ENCODE results near the gene SDK1.
"Not testable (repeated sequence)": the region's sequence is repeated elsewhere in the genome, so short reads cannot be mapped to it uniquely, and the experiment has no call there.

The SDK1 gene

GRCh38 chr7:3691478-3692158 lies 390.6 kb downstream of the SDK1 start:
- DNase-seq: no peak

- DNase-seq: no peak
Measured at GRCh38 chr7:3695602-3696001, 394.6 kb downstream of the SDK1 start.

- no peak for DNase-seq
Measured at GRCh38 chr7:3696113-3696512, 395.1 kb downstream of the SDK1 start.

- no peak for DNase-seq
Measured at GRCh38 chr7:3697472-3697871, 396.4 kb downstream of the SDK1 start.

GRCh38 chr7:3705258-3705657 lies 404.2 kb downstream of the SDK1 start:
- DNase-seq: no peak

DNA sequence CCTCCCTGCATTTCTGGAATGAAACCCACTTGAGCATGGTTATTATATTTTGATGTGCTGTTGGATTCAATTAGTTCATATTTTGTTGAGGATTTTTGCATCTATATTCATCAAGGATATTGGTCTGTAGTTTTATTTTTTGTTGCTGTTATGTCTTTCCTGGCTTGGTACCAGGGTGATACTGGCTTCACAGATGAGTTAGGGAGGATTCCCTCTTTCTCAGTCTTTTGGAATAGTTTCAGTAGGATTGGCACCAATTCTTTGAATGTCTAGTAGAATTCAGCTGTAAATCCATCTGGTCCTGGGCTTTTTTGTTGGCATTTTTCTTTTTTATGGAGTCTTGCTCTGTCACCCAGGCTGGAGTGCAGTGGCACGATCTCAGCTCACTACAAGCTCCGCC lies 405.0 kb downstream of the SDK1 start:
- not testable (repeated sequence) for DNase-seq

DNA sequence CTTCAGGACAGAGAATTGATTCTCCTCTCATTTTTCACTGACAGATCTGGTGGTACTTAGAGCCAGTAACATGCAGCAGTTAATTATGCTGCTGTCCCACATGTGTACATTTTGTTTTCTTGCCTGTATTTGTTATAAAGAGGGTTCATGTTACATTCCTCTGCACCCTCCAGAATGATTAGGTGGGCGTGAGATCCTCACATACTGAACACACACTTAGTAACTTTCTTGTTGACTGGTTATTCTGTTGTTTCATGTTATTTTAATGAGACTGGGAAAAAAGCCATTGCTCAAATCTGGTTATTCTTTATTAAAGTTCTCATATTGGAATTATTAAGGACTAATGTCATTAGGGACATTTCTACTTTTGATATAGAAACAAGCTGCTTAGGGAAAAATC lies 409.1 kb downstream of the SDK1 start:
- no peak for DNase-seq

DNA sequence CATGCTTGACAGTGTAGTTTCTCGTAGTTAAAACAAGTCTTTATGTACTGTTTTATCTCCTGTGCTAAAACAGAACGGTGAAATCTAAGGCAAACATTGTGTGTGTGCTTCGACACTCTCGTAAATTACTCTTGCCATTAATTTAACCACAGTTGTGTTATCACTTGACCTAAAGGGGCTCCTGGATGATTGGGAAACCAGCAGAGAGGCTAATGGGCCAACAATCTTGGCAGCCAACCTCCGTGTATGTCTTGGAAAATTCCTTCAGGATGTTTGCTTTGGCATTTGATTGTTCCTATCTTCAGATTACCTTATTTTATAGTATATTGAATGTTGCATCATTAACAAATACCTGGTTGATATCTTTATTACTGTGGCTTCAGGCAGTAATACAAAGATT lies 409.5 kb downstream of the SDK1 start:
- DNase-seq: no peak

- no peak for DNase-seq
Measured at GRCh38 chr7:3712841-3713240, 411.8 kb downstream of the SDK1 start.

DNA sequence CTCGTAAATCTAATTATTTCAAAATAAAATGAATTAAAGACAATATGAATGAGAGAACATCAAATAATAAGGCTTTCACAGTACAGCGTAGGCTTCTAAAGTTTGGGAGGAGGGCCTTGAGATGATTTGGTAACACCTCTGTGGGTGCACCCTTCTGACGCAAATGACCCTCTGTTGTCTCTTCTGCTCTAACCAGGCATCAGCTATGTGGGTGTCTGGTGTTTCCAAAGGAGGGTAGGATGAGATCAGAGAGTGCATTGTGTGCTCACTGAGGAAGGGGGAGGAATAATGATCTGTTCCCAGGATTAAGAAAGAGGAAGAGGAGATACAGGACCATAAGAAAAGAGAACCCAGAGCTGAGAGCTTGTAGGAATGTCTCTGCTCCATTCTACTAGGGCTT lies 420.4 kb downstream of the SDK1 start:
- DNase-seq: no peak

DNA sequence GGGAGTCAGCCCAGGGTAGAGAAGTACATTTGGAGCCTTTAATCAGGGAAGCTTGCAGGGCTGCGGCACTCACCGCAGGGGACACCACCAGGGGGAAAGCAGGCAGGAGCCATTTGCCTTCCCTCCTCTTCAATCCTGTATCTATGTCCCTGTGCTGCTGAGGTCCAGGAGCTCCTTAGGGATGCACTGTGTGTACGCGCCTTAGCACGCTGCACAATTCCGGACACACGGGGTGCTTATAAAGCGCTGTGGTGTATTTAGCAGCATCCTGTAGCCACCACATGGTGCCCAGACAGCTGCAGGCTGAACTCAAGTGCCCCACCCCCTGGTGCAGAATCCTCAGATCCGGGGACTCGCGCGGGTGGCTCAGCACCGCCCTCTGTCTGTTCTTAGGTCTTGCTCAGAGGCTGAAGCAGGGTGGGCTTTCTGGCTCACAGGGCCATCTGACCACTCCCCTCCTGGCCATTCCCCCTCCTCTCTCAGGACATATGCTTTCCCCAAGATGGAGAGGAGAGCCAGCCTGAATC lies 421.4 kb downstream of the SDK1 start:
- DNase-seq: peak; percentile 26

DNA sequence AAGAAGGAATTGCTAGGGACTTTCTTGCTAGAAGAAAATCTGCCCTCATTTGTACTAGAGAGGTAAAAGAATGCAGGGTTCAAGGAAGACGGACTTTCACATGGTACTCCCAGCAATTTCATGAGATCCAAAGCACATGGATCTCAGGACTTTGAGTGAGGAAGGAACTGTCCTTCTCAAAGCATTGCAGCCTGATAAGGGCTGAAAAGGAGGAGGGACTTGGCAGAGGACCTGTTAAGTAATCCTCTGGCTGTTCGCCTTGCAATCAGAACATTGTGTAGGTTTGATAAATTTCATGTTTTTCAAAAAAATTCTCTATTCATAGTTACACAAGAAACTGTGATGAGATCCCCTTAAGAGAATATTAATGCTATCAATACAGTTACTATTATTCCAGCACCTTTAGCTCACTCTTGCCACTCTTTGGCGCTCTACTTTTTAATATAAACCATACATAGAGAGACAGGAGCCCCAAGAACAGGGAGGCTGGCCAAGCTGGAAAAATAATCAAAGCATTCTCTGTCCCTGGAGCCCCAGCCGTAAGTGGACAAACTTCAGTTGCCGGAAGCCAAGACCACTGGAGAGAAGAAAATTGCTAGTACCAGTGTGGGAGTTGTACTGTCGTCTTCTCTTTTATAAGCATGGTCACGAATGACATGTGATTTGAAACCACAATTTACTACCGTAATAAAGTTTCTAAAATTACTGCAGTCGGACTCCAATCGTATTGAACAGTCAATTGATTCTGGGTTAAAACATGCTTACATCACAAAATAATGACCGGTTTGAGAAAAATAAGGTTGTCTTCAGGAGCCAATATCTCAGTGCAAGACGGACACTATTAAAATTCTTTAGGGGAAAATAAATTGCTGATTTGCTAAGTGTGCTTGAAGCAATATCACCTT lies 424.4 kb downstream of the SDK1 start:
- DNase-seq: no peak

- no peak for DNase-seq
Measured at GRCh38 chr7:3730276-3730675, 429.2 kb downstream of the SDK1 start.

- no peak for DNase-seq
Measured at GRCh38 chr7:3732395-3733005, 431.4 kb downstream of the SDK1 start.

GRCh38 chr7:3733541-3734140 lies 432.6 kb downstream of the SDK1 start:
- no peak for DNase-seq

DNA sequence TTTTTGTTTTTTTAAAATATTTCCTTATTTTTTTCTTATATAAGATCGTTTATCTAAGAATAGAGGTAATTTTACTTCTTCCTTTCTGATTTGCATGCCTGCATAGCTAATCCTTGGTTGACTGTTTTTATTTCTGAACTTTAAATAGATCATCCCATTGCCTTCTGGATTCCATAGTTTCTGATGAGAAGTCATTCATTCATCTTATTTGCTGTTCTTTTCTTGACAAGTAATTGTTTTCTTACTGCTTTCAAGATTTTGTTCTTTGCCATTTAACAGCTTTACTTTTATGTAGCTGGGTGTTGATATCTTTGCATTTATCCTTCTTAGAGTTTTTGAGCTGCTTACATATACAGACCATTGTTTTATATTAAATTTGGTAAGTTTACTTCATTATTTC lies 437.9 kb downstream of the SDK1 start:
- no peak for DNase-seq

GRCh38 chr7:3739983-3740382 lies 438.9 kb downstream of the SDK1 start:
- DNase-seq: no peak

GRCh38 chr7:3747467-3747866 lies 446.4 kb downstream of the SDK1 start:
- no peak for DNase-seq

DNA sequence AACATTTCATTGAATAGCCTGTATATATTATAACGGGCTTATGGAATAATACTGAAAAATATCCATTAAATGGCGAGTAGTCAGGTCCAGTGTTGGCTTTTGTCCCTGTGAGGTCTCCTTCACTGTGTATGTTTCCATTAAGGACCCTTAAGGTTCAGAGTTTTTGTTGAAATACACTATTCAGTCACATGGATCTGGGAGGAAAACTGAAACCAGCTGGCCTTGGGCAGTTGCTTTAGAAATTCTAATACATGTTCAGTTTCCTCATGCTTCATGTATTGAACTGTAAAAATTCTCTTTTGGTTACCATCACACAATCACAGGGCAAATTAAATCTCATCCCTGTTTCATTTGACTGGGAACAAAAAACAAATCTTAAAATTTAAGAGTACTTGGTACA lies 447.3 kb downstream of the SDK1 start:
- DNase-seq: no peak

DNA sequence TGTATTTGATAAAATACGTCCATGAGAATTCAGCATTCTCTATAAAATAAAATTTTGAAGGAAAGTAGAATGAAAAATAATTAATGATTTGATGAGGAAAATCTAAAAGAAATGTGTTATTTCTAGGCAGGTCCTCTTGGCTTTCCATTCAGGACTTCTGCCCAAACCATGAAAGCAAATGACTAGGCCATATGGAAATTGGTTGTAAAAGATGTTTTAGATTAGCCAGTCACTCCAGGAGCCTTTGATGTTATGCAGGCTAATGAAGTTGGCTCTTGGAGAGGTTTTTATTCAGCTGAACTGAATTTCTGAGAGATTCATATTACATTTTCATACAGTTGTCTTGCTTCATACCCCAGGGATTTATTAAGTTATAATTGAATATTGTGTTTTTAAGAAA lies 452.8 kb downstream of the SDK1 start:
- no peak for DNase-seq

GRCh38 chr7:3754493-3755341 lies 453.7 kb downstream of the SDK1 start:
- DNase-seq: no peak

DNA sequence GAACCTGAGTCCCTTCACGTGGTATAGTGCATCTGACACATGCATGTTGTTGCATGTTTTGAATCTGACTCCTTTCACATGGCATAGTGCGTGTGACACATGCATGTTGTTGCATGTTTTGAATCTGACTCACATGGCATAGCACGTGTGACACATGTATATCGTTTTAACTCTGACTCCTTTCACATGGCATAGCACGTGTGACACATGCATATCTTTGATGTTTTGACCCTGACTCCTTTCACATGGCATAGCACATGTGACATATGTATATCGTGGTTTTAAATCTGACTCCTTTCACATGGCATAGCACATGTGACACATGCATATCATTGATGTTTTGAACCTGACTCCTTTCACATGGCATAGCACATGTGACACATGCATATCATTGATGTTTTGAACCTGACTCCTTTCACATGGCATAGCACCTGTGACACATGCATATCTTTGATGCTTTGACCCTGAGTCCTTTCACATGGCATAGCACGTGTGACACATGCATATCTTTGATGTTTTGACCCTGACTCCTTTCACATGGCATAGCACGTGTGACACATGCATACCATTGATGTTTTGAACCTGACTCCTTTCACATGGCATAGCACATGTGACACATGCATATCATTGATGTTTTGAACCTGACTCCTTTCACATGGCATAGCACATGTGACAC lies 454.9 kb downstream of the SDK1 start:
- not testable (repeated sequence) for DNase-seq
